ENCODE results near the gene B4GALNT3. TPM values are rescaled to one million over a fixed set of nuclear protein-coding genes. Genes with fewer than 3 reads are reported as not detected.

The B4GALNT3 gene
- total and polyA plus RNA-seq, 2 experiments from 2014 or later, result 4.4 to 13.9 TPM

DNA sequence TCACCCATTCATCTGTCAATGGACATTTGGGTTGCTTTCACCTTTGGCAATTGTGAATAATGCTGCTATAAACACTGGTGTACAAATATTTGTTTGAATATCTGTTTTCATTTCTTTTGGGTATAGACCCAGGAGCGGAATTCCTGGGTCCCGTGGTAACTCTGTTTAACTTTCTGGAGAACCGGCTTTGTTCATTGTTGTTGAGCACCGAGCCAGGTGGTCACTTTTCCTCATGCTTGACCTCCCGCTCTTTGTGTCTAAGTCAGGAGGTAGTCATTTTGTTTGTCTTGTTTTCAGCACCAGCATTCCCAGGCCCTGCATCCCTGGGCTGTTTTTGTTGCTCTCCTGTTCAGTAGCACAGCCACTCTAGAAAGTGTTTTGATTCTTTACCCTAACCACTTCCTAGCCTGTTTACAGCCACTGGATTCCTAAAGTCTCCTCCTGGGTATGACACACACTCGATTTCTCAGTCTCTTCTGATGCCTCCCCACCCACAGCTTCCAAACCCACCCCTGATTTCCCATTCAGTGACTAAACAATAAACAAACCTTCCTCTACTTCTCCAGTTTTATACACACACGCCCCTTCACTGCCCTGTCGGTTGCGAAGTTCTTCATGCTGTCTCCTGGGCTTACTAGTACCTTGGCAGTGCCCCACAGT, 37.9 kb downstream of the B4GALNT3 start:
- Histone ChIP-seq H3K4me1 (ENCODE audit: insufficient read depth) (peaks cover 6% of the 10 kb centered on the region), H4K20me1 (ENCODE audit: insufficient read depth, poor library complexity, severe bottlenecking) (no peaks in the 10 kb centered on the region), H3K36me3 (replicated peaks; ENCODE audit: insufficient read depth, low read depth) (no peaks in the 10 kb centered on the region), H3K27me3 (no peaks in the 10 kb centered on the region), H3K9me3 (ENCODE audit: low read depth) (no peaks in the 10 kb centered on the region), H3K79me2 (no peaks in the 10 kb centered on the region), H3K4me2 (no peak overlapping the region), H3K27ac (no peak overlapping the region), H3K4me3 (no peak overlapping the region), H3K9me2 (replicated peaks; ENCODE audit: insufficient read depth) (no peaks in the 10 kb centered on the region), H2AFZ (no peak overlapping the region)
- TF ChIP-seq EZH2phosphoT487 (IDR thresholded peaks at IDR 0.05; ENCODE audit: low read depth, severe bottlenecking, unreplicated experiment), result no peak
- TF ChIP-seq EZH2 (IDR thresholded peaks at IDR 0.05; ENCODE audit: borderline replicate concordance), result no peak
- no peak for TF ChIP-seq CTCF (IDR thresholded peaks at IDR 0.05; ENCODE audit: poor library complexity)
- DNase-seq (ENCODE audit: low spot score), result no peak
- WGBS (ENCODE audit: low lambda C conversion rate, missing lambda C conversion rate), result 71% methylated on average over 9 of the region's 9 CpGs

- H3K27ac ChIP-seq, result no peak overlapping the region
- no peaks in the 10 kb centered on the region for H3K27me3 ChIP-seq
- no peaks in the 10 kb centered on the region for H3K36me3 ChIP-seq (replicated peaks; ENCODE audit: insufficient read depth, low read depth)
- H3K9me3 ChIP-seq (ENCODE audit: low read depth), result no peaks in the 10 kb centered on the region
- no peaks in the 10 kb centered on the region for H4K20me1 ChIP-seq (ENCODE audit: insufficient read depth, poor library complexity, severe bottlenecking)
- no peak for TF ChIP-seq EZH2 (IDR thresholded peaks at IDR 0.05; ENCODE audit: borderline replicate concordance)
- peaks cover 10% of the 10 kb centered on the region for H3K4me1 ChIP-seq (ENCODE audit: insufficient read depth)
- no peak overlapping the region for H2AFZ ChIP-seq
- H3K4me2 ChIP-seq, result no peak overlapping the region
- WGBS (ENCODE audit: low lambda C conversion rate, missing lambda C conversion rate), result 84% methylated on average over 8 of the region's 8 CpGs
- H3K9me2 ChIP-seq (replicated peaks; ENCODE audit: insufficient read depth), result no peaks in the 10 kb centered on the region
- H3K79me2 ChIP-seq, result no peaks in the 10 kb centered on the region
- DNase-seq (ENCODE audit: low spot score), result no peak
- H3K4me3 ChIP-seq, result no peak overlapping the region
Observed at GRCh38 chr12:499837-500458, 40.2 kb downstream of the B4GALNT3 start.

DNA sequence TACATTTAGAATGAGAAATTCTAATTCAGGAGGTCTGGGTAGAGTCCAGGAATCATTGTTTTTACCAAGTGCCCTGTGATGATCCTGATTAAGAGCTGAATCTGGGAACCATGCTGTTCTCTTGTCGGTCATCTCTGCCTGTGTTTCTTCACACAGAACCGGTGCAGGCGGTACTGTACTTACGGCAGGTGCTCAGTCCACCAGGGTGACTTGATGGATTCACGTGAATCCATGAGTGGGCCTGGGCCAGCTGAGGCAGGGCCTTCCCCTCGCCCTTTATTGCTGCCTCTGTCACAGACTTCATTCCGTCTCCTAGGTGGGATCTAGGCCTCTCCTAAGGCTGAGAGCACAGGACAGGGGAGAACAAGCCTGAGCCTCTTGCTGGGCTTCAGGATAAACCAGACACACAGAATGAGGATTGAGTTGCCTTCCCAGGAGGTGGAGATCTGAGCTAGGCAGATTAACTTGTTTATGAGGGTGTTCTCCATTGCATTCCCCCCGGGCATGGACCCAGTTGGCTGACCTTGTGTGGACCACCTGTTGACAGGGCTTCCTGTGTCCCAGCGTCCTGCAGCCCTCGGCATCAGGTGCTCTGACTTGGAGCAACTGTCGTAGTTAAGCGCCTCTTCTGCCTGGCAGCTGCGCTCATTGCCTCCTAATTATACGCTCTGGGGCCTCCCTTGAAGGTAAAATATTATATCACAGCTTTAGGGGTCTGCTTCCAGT, 42.1 kb downstream of the B4GALNT3 start:
- H3K36me3 ChIP-seq (replicated peaks; ENCODE audit: insufficient read depth, low read depth), result no peaks in the 10 kb centered on the region
- no peak overlapping the region for H2AFZ ChIP-seq
- H3K9me2 ChIP-seq (replicated peaks; ENCODE audit: insufficient read depth), result no peaks in the 10 kb centered on the region
- H3K4me3 ChIP-seq, result no peak overlapping the region
- H4K20me1 ChIP-seq (ENCODE audit: insufficient read depth, poor library complexity, severe bottlenecking), result no peaks in the 10 kb centered on the region
- no peaks in the 10 kb centered on the region for H3K79me2 ChIP-seq
- H3K4me2 ChIP-seq, result no peak overlapping the region
- H3K4me1 ChIP-seq (ENCODE audit: insufficient read depth), result peaks cover 10% of the 10 kb centered on the region
- DNase-seq (ENCODE audit: low spot score), result no peak
- no peaks in the 10 kb centered on the region for H3K27me3 ChIP-seq
- no peaks in the 10 kb centered on the region for H3K9me3 ChIP-seq (ENCODE audit: low read depth)
- WGBS (ENCODE audit: low lambda C conversion rate, missing lambda C conversion rate), result 74% methylated on average over 14 of the region's 14 CpGs
- peak overlapping the region; percentile 95 for H3K27ac ChIP-seq
- TF ChIP-seq EZH2phosphoT487 (IDR thresholded peaks at IDR 0.05; ENCODE audit: low read depth, severe bottlenecking, unreplicated experiment) (no peak), EZH2 (IDR thresholded peaks at IDR 0.05; ENCODE audit: borderline replicate concordance) (no peak), CTCF (IDR thresholded peaks at IDR 0.05; ENCODE audit: poor library complexity) (no peak)

All from hepatocyte (in vitro differentiated cells).